Fibroblast of gingiva (primary cell): ENCODE data around the gene FRK.
A peak's percentile ranks its signal among the peaks of the same experiment; 100 is the strongest.
"Not testable (repeated sequence)": the region's sequence is repeated elsewhere in the genome, so short reads cannot be mapped to it uniquely, and the experiment has no call there.

Source experiments
- DNase-seq: peaks from one replicate; pipeline ENCODE4 v3.0.0-alpha.2; 2011; ENCODE audit warnings: low read depth

The FRK gene

DNA sequence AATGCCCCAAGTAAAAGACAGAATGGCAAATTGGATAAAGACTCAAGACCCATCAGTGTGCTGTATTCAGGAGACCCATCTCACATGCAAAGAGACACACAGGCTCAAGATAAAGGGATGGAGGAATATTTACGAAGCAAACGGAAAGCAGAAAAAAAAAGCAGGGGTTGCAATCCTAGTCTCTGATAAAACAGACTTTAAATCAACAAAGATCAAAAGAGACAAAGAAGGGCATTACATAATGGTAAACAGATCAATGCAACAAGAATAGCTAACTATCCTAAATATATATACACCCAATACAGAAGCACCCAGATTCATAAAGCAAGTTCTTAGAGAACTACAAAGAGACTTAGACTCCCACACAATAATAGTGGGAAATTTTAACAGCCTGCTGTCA is 123.2 kb downstream of the FRK start:
- DNase-seq, result not testable (repeated sequence)

DNA sequence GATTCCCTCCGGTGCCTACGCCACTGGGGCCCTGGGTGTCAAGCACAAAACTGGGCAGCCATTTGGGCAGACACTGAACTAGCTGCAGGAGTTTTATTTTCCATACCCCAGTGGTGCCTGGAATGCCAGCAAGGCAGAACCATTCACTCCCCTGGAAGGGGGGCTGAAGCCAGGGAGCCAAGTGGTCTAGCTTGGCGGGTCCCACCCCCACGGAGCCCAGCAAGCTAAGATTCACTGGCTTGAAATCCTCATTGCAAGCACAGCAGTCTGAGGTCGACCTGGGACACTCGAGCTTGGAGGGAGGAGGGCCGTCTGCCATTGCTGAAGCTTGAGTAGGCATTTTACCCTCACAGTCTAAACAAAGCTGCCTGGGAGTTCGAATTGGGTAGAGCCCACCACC is 125.3 kb downstream of the FRK start:
- no peak for DNase-seq

DNA sequence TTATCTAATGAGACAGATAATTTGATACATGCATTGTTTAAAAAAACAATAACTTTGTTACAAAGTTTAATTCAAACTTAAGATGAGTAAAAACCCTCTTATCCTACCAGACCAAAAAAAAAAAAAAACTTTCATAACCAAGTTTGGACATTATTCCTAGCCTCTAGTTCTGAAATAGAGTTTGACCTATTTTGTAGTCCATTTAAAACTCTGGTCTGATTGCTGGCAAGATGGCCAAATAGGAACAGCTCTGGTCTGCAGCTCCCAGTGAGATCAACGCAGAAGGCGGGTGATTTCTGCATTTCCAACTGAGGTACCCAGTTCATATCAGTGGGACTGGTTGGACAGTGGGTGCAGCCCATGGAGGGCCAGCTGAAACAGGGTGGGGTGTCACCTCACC is 125.9 kb downstream of the FRK start:
- no peak for DNase-seq

GRCh38 chr6:115934145-115934544 is 126.5 kb downstream of the FRK start:
- DNase-seq, result no peak

DNA sequence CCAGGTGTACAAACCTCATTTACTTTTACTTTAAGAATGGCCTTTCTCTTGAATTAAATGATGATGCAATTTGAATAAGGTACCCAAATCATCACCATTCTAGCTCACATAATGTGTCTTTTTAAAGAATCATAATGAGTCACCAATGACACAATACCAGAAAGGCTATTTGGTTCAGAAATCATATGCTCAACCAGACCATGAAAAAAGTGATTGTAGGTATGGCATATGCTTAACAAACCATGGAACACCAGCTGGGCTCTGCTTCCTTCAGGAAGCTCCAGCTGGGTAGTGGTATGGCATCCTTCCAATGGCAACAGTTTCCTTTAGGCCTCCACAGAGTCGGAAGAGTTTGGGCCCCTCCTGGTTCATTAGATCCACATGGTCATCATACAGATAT is 128.2 kb downstream of the FRK start:
- DNase-seq, result no peak

GRCh38 chr6:115928000-115928399 is 132.7 kb downstream of the FRK start:
- not testable (repeated sequence) for DNase-seq

DNA sequence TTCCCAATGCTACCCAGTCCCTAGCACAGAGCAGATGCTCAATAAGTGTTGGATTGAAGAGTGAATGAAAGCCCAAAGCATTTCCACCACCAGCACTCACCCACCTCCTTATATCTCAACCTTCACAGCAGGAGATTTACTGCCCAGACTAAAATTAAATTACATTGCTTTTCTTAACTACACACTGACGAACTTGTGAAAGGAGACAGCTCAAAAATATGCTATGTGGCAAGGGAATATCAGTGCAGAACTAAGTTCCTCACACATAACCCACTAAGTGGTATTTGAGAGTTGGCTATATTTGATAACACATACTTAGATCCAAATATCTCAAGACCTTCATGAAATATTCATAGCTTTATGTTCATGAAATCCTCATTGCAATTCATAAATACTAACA is 137.7 kb downstream of the FRK start:
- DNase-seq, result no peak

- no peak for DNase-seq
Observed at GRCh38 chr6:115914098-115914497, 146.6 kb downstream of the FRK start.

GRCh38 chr6:115909923-115910546 is 150.7 kb downstream of the FRK start:
- no peak for DNase-seq

- no peak for DNase-seq
Observed at GRCh38 chr6:115908906-115909559, 151.7 kb downstream of the FRK start.

DNA sequence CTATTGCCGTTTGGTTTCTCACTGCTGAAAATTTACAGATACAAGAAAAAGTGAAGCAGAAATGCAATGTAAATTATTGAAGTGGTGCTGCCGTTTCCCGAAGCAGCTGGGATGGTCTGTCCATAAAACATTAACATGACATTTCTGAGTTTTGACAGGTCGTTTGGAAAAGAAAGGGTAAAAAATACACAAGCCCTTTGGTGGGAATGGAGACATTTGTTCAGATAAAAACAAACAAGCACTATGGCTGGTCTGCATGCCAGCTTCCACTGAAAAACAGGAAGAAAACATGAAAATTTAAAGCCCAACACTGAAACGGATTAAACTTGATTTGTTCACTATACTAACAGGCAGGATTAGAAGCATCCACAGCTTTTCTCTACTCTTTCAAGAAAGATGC is 155.2 kb downstream of the FRK start:
- DNase-seq, result no peak

DNA sequence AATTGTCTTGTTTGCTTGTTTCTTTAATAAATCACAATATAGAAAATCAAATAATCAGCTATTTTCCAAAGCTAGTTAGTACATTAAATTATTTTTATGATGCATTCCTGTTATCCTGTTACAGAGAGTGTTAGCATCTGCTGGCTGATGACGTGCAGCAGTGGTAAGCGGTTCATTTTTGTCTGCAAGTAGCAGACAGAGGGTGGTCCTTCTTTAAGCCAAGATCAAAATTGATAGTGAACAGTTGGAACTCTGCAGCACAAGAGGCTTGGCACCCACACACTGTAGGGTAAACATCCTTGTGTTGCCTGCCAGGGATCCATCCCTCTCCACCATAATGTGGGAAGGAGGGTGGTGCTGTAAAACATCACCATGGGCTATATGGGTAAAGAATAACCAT is 158.3 kb downstream of the FRK start:
- no peak for DNase-seq

DNA sequence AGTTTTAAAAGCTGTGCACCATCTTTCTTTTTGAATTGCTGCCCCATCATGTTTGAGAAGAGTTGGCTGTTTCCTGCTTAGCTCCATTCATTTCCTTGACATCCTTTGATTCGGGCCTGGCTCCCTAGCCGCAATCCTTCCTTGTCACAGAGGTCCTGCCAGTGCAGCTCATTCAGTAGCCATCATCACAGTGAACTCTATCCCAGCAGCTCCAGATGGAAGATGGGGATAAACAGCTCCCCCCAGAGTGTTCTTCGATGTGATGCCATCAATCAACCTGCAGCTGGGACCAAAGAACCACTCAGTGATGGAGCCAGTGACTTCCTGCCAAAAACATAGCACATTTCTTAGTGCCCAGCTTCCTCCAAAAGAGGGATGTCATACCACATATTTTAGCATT is 158.8 kb downstream of the FRK start:
- no peak for DNase-seq

DNA sequence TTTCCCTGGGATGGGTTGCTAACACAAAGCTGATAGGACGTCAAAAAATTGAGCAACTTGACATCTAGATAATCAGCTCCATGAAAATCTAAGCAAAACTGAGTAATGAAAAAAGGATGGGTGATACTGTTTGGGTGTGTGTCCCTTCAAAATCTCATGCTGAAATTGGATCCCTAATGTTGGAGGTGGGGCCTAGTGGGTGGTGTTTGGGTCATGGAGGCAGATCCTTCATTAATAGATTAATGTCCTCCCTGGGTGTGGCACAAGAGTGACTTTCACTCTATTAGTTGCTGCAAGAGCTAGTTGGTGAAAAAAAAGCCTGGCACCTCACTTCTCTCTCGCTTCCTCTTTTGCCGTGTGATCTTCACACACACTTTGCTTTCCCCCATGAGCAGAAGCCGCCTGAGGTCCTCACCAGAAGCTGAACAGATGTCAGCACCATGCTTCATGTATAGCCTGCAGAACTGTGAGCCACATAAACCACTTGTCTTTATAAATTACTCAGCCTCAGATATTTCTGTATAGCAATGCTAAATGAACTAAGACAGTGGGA is 160.9 kb downstream of the FRK start:
- DNase-seq, result no peak

DNA sequence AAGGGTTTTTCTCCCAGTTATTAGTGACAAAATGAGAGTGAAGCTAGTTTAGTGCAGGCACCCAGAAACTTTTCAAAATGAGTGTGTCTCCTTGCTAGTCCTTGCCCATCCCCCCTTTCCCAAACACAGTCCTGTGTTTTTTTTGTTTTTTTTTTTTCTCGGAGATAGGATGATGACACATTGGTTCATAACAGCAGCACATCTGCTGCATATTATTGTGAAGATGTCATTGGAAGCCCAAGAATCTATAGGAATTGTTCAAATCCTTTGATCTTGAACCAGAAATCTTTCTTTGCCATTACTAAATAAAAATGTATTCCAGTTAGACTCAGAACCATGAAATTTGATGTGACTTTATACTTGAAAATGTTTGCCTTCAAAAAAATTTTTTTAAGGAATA is 162.4 kb downstream of the FRK start:
- DNase-seq, result no peak

GRCh38 chr6:115896538-115897129 is 164.1 kb downstream of the FRK start:
- DNase-seq, result peak; percentile 18

- no peak for DNase-seq
Observed at GRCh38 chr6:115894426-115894992, 166.2 kb downstream of the FRK start.

GRCh38 chr6:115891750-115892149 is 168.9 kb downstream of the FRK start:
- DNase-seq, result no peak

DNA sequence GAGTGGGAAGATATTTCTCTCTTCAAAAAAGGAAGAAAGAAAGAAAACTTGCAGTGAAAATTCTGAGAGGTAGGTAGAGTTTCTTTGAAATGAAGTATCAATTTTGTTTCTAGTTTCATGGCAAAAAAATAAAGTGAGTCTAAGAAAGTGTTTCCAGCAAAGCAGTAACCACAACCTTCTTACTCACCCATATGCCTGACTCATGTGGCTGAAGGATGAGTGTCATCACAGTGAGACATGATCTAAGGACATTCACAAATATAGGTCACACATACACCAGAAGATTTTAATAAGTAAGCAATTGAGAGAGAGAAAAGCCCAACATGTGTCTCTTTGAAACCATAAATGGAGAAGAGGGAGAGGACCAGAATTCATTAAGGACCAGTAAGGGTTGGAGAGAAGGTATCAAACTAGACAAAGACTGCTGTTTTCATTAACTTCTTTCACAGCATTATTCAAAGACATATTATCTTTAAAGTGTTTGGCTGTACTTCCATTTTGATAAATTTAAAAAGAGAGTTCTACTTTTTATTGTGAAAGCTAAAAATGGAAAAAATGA is 169.5 kb downstream of the FRK start:
- peak; percentile 2 for DNase-seq

- no peak for DNase-seq
Observed at GRCh38 chr6:115890238-115890637, 170.5 kb downstream of the FRK start.

GRCh38 chr6:115888687-115889470 is 171.8 kb downstream of the FRK start:
- DNase-seq, result not testable (repeated sequence)

DNA sequence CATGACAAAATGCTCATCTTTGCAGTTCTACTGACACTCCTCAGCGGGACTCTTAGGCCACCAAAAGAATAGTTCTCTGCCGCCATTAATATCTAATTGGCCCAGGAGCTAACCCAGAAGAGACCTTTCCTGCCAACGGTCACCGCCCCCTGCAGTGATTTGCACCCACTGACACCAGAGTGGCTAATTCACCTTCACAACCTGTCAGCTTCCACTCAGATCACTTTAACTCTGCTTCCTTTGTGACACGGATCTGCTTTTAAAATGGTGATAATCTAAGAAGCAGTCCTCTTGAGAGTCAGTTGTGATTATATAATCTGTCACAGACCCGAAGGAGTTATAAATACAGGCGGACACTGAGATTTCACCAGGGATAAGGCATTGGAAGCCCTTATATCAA is 172.8 kb downstream of the FRK start:
- DNase-seq, result no peak
